Measurements from ENCODE around the gene NEDD4L.

NEDD4L gene

DNA sequence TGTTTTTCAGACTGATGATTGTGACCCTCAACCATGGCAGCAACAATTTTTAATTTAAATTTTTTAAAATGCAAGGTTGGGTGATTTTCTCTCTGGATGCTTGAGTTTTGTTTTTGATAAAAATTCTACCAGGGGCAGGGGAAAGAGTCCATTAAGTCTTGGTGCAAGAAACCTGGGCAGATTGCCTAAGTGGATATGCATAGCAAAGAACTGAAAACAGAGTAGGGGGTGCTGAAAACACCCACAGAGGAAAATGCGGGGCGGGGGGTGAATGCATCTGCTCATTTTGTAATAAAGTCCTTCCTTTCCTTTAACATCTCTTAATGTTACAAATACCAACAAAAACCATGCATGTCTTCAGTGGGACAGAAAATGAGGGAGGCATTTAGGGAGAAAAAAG lies 138.0 kb downstream of the NEDD4L start:
- TF ChIP-seq, protein P1, sequence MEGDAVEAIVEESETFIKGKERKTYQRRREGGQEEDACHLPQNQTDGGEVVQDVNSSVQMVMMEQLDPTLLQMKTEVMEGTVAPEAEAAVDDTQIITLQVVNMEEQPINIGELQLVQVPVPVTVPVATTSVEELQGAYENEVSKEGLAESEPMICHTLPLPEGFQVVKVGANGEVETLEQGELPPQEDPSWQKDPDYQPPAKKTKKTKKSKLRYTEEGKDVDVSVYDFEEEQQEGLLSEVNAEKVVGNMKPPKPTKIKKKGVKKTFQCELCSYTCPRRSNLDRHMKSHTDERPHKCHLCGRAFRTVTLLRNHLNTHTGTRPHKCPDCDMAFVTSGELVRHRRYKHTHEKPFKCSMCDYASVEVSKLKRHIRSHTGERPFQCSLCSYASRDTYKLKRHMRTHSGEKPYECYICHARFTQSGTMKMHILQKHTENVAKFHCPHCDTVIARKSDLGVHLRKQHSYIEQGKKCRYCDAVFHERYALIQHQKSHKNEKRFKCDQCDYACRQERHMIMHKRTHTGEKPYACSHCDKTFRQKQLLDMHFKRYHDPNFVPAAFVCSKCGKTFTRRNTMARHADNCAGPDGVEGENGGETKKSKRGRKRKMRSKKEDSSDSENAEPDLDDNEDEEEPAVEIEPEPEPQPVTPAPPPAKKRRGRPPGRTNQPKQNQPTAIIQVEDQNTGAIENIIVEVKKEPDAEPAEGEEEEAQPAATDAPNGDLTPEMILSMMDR (IDR thresholded peaks at IDR 0.05; ENCODE audit: control extremely low read depth, extremely low read depth, low read depth, missing control alignments) = no peak
- ChIA-PET POLR2A (no interaction called here), CTCF (interaction anchor here (0.9 to 3.0 kb wide), 25 partner anchors 9 to 582 kb away, joined by 3 to 23 read pairs (median 6); partner anchors contain the start of gene NEDD4L)
- DNase-seq (ENCODE audit: extremely low spot score) = no peak

DNA sequence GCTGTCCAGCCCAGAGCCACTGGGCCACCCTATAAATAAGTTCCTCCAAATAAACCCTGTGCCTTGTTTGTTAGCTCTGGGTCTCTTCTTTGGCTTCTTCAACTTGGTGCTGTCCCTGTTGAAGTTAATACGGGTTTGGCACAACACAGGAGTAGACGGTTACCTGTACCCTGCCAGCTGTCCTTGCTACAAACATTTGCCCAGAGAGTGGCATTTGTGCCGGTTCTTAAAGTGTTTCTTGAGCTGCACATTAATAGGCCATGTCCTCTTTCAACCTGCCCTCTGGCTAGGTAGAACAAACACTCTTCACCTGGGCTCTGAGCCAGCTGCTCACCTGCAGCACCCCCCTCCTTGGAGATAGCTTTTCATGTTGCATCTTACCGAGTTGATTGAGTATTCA lies 139.2 kb downstream of the NEDD4L start:
- POLR2A ChIA-PET = interaction anchor here (0.6 kb wide), 1 partner anchor 358 kb away, joined by 3 read pairs; no protein-coding TSS in a partner anchor
- DNase-seq (ENCODE audit: extremely low spot score) = no peak
- TF ChIP-seq, protein P1 (IDR thresholded peaks at IDR 0.05; ENCODE audit: control extremely low read depth, extremely low read depth, low read depth, missing control alignments) = no peak
- CTCF ChIA-PET = interaction anchor here (0.7 to 3.0 kb wide), 5 partner anchors 9 to 581 kb away, joined by 3 to 9 read pairs (median 6); no protein-coding TSS in a partner anchor

DNA sequence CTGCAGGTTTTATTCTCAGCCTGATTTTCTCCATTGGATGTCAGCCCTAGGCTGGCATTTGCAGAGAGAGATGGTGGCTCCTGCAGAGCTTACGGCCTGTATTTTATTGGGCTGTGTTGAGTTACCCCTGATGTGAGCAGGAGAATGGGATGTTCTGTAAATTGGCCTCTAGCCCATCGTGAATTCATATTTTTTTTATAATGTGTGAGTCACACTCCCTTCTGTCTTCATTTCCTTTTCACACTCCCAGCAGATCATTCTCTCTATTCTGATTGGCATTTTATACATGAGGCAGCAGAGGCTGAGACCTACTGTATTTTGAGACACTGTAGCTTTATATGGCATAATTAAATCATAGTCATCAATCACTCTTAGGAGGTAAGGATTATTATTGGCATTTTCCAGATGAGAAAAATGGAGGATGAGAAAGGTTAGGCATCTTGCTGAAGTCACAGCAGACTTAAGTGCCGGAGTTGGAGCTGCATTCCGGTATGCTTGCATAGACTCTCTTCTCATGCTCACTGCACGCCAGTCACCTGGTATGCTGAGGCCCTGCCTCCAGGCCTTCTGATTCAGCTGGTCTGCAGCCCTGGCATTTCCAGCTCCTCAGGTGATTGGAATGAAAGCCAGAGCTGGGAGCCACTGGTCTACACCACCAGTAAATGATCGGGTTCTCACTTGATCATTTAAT lies 142.4 kb downstream of the NEDD4L start:
- TF ChIP-seq, protein P1 (IDR thresholded peaks at IDR 0.05; ENCODE audit: control extremely low read depth, extremely low read depth, low read depth, missing control alignments) = no peak
- POLR2A ChIA-PET = no interaction called here
- CTCF ChIA-PET = interaction anchor here (1.1 kb wide), 1 partner anchor 39 kb away, joined by 3 read pairs; no protein-coding TSS in a partner anchor
- no peak for DNase-seq (ENCODE audit: extremely low spot score)

DNA sequence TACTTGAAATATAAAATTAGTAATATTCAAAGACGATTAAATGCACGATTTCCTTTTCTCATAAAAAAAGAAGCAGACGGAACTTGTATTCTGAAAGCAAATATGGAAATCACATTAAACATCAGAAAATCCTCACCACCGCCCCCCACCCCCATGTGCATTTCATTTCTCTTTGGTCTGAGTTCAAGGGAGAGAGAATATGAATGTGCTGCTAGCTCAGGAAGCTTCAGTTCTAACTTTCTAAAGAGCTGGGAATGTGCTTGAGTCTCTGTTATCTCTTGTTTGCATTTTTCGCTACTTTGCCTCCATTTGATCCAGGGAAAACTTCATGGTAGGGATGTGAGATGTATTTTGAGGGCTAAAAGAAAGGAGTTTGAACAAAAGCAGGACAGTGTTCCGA lies 143.6 kb downstream of the NEDD4L start:
- ChIA-PET POLR2A (no interaction called here), CTCF (interaction anchor here (1.1 kb wide), 1 partner anchor 40 kb away, joined by 3 read pairs; no protein-coding TSS in a partner anchor)
- DNase-seq (ENCODE audit: extremely low spot score) = no peak
- TF ChIP-seq, protein P1 (IDR thresholded peaks at IDR 0.05; ENCODE audit: control extremely low read depth, extremely low read depth, low read depth, missing control alignments) = no peak

DNA sequence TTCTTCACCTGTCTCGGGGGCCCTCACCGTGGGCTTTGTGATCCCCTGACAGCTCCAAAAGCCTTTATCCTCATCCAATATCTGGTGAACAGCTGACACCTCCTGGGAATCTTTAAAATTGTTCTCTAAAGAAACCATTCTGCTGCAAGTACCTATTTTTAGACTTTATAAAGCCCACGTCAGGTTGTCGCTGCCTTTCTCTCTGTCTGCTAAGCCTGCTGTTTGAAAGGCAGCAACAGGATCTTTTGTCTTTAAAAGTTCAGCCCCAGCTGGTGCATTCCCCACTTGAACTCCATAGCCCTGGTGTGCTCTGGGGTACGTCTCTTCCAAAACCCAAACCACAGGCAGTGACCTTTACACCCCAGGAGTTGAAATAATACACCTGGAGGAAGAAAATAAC lies 145.0 kb downstream of the NEDD4L start:
- DNase-seq (ENCODE audit: extremely low spot score) = no peak
- POLR2A ChIA-PET = no interaction called here
- CTCF ChIA-PET = interaction anchor here (1.2 to 1.7 kb wide), 3 partner anchors 9 to 575 kb away, joined by 3 to 4 read pairs (median 3); no protein-coding TSS in a partner anchor
- TF ChIP-seq, protein P1 (IDR thresholded peaks at IDR 0.05; ENCODE audit: control extremely low read depth, extremely low read depth, low read depth, missing control alignments) = no peak

DNA sequence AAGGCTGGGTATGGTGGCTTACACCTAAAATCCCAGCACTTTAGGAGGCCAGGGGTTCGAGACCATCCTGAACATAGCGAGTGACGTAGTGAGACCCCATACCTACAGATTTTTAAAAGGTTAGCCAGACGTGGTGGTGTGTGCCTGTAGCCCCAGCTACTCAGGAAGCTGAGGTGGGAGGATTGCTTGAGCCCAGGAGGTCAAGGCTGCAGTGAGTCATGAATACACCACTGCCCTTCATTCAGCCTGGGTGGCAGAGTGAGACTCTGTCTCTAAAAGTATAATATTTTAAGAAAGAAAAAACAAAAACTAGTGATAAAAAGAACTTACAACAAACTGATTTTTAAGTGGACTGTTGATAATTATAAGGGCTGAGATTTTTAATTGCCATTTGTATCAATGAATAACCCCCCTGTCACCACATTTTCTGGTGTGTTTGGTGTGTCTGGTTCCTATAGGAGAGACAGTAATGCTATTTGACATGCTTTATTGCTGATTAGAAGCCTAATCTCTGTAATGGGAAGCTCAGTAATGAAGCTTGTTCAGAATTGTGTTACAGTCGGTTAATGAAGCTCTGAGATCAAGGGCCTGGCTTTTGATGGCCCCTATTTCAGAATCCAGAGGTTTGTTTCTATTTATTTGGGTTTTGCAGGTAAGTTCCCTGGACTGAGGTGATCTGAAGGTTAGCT lies 147.0 kb downstream of the NEDD4L start:
- POLR2A ChIA-PET = interaction anchor here (0.6 kb wide), 1 partner anchor 578 kb away, joined by 8 read pairs; no protein-coding TSS in a partner anchor
- DNase-seq (ENCODE audit: extremely low spot score) = no peak
- TF ChIP-seq, protein P1 (IDR thresholded peaks at IDR 0.05; ENCODE audit: control extremely low read depth, extremely low read depth, low read depth, missing control alignments) = no peak
- CTCF ChIA-PET = interaction anchor here (0.9 to 3.4 kb wide), 6 partner anchors 8 to 573 kb away, joined by 3 to 23 read pairs (median 3); no protein-coding TSS in a partner anchor
